Measurements from ENCODE around the gene IL11. TPM values are rescaled to one million over a fixed set of nuclear protein-coding genes. Genes with fewer than 3 reads are reported as not detected.
"Not testable (repeated sequence)": the region's sequence is repeated elsewhere in the genome, so short reads cannot be mapped to it uniquely, and the experiment has no call there.

The IL11 gene
- polyA plus RNA-seq (2012; ENCODE audit: insufficient read depth, insufficient read length, low read depth): not detected

DNA sequence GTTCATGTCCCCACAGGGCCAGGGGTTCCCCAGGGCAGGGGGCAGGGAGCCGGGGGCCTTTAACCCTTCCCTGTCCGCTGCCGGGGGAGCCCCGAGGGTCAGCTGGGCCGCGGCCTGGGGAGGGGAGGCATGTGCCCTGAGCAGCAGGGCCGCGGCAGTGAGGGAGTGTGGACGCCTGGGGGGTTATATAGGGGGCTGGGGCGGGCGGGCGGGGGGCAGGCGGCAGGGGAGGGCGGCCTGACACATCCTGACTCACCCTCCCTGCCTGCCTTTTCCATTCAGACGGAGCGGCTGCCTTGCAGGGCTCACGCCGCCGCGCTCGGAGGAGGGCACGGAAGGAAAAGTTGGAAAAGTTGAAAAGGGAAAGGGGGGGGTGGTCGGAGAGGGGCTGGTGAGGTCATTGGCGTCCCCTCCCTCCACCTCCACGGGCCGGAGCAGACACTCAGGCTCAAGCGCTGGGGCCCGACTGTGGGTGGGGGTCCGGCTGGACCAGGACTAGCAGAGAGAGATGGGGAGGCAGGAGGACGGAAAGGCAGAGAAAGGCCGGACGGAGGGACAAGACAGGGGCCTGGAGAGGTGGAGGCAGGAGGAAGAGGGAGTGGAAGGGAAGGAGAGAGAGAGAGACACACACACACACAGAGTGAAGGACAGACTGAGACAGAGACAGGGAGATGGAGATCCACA, at the start of gene IL11:
IL11 (minus strand) TSS at position 159 of the 684 bp plus-strand sequence; CDS start at position 6, 153 bp downstream.
- Histone ChIP-seq H3K27me3 (peaks cover 19% of the 10 kb centered on the region), H3K4me1 (peaks cover 9% of the 10 kb centered on the region), H3K36me3 (no peaks in the 10 kb centered on the region), H3K9me3 (no peaks in the 10 kb centered on the region), H3K4me3 (ENCODE audit: low read depth, low read length) (peak within 1 kb of the TSS; percentile 46)
- DNase-seq: no peak
- TF ChIP-seq CTCF (IDR thresholded peaks at IDR 0.05; ENCODE audit: low read depth, low read length): no peak

- Histone ChIP-seq H3K4me3 (ENCODE audit: low read depth, low read length) (no peak overlapping the region), H3K36me3 (no peaks in the 10 kb centered on the region), H3K4me1 (no peaks in the 10 kb centered on the region), H3K27me3 (0 out of 2 replicates have a peak, but pooled peaks cover 3% of the 10 kb centered on the region), H3K9me3 (no peaks in the 10 kb centered on the region)
- no peak for DNase-seq
- no peak for TF ChIP-seq CTCF (IDR thresholded peaks at IDR 0.05; ENCODE audit: low read depth, low read length)
These were observed 49.5 kb upstream of the IL11 start for GRCh38 chr19:55419624-55420236.

DNA sequence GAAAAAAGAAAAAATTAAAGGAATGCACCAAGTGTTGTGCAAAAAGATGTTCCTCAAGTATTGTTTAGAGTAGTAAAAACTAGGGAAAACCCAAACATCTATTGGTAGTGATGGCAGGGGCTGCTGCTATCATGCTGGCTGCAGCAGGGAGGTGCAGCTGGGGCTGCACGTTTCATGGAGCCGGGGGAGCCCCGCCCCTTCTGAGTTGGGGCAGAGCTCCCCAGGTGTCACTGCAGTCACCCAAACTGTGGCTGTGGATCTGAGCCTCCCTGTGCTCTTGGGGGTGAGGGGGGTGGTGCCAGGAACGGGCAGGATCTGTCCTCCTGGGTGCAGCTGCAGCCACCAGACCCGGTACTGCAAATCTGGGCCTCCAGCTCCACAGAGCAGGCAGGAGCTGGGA, 48.8 kb upstream of the IL11 start:
- DNase-seq: no peak
- Histone ChIP-seq H3K9me3 (no peaks in the 10 kb centered on the region), H3K27me3 (0 out of 2 replicates have a peak, but pooled peaks cover 3% of the 10 kb centered on the region), H3K4me3 (ENCODE audit: low read depth, low read length) (no peak overlapping the region), H3K4me1 (no peaks in the 10 kb centered on the region), H3K36me3 (no peaks in the 10 kb centered on the region)
- TF ChIP-seq CTCF (IDR thresholded peaks at IDR 0.05; ENCODE audit: low read depth, low read length): no peak

- no peaks in the 10 kb centered on the region for H3K36me3 ChIP-seq
- TF ChIP-seq CTCF (IDR thresholded peaks at IDR 0.05; ENCODE audit: low read depth, low read length): peak; percentile 85
- H3K4me3 ChIP-seq (ENCODE audit: low read depth, low read length): no peak overlapping the region
- H3K4me1 ChIP-seq: no peaks in the 10 kb centered on the region
- DNase-seq: peak; percentile 77
- H3K9me3 ChIP-seq: no peaks in the 10 kb centered on the region
- no peaks in the 10 kb centered on the region for H3K27me3 ChIP-seq
These were observed 47.9 kb upstream of the IL11 start for GRCh38 chr19:55418185-55418584.

DNA sequence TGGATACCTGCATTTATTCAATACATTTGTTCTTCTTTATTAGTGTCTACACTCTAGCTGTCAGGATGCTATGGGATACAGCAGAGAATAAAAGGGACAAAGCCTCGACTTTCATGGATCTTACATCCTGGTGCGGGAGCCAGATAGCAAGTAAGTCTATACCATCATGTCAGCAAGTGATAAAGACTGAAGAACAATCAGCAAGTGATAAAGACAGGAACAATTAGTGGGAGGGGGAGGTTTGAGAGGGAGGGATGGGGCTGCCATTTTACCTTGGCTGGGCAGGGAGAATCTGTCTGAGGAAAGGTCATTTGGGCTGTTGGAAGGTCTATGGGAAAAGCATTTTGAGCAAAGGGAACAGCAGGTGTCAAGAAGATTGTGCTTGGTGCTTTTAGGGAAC, 39.9 kb upstream of the IL11 start:
- H3K4me1 ChIP-seq: no peaks in the 10 kb centered on the region; the same call in 1 of the 2 replicates
- H3K4me3 ChIP-seq (ENCODE audit: low read depth, low read length): no peak overlapping the region
- no peaks in the 10 kb centered on the region for H3K27me3 ChIP-seq
- DNase-seq: no peak
- H3K36me3 ChIP-seq: peaks cover 15% of the 10 kb centered on the region
- H3K9me3 ChIP-seq: no peaks in the 10 kb centered on the region
- no peak for TF ChIP-seq CTCF (IDR thresholded peaks at IDR 0.05; ENCODE audit: low read depth, low read length)

- not testable (repeated sequence) for DNase-seq; H3K9me3 ChIP-seq; H3K4me3 ChIP-seq (ENCODE audit: low read depth, low read length); H3K27me3 ChIP-seq; H3K4me1 ChIP-seq
- peaks cover 24% of the 10 kb centered on the region for H3K36me3 ChIP-seq
These were observed 38.9 kb upstream of the IL11 start for GRCh38 chr19:55409179-55409578.
